Transverse colon (tissue), 4 donors: ENCODE measurements around the gene PANK4. TPM values are rescaled to one million over a fixed set of nuclear protein-coding genes. Genes with fewer than 3 reads are reported as not detected.

ENCODE experiments used
- DNase-seq: peaks from one replicate; pipeline ENCODE4 v3.0.0-alpha.2; 2019
- H3K27ac ChIP-seq, 4 donors: fragments of 200-600 bp; sonication (generic); 2 replicates each; pipeline ENCODE4 v1.5.1; 2016 to 2018; ENCODE audit warnings: inconsistent platforms in 4 of 4
- H3K27me3 ChIP-seq: fragments of 200-600 bp; sonication (generic); 2 replicates; pipeline ENCODE4 v1.5.1; 2017; ENCODE audit warnings: inconsistent platforms
- H3K36me3 ChIP-seq, 4 donors: fragments of 200-600 bp; sonication (generic); 2 replicates each; pipeline ENCODE4 v1.5.1; 2017 to 2019; ENCODE audit warnings: inconsistent platforms in 4 of 4
- H3K4me1 ChIP-seq, 4 donors: fragments of 200-600 bp; sonication (generic); 2 replicates each; pipeline ENCODE4 v1.5.1; 2017 to 2020; ENCODE audit warnings: inconsistent platforms in 4 of 4
- H3K4me3 ChIP-seq, 4 donors: fragments of 200-600 bp; sonication (generic); 1 replicate in 1 of 4; 2 replicates in 3 of 4; pipeline versions ENCODE4 v1.5.1 to v1.6.1; 2017 to 2019; ENCODE audit warnings: inconsistent platforms in 4 of 4
- H3K9me3 ChIP-seq, 2 donors: fragments of 200-600 bp; sonication (generic); 2 replicates each; pipeline ENCODE4 v1.5.1; 2017 to 2019; ENCODE audit warnings: inconsistent platforms in 2 of 2
- CTCF ChIP-seq, 5 experiments: fragments of 200-600 bp in 3 of 5; fragments of 450-650 bp in 2 of 5; sonication (generic) in 3 of 5; IDR thresholded peaks; 1 replicate in 2 of 5; 2 replicates in 3 of 5; pipeline ENCODE4 v1.5.1; 2016 to 2017; ENCODE audit warnings: antibody characterized with exemption in 5 of 5, inconsistent platforms in 3 of 5, mild to moderate bottlenecking in 2 of 5, moderate library complexity in 1 of 5
- EP300 ChIP-seq: sonication (generic); formaldehyde crosslinking; IDR thresholded peaks from one replicate; pipeline ENCODE4 v1.6.1; 2017; ENCODE audit warnings: antibody characterized with exemption, low read depth
- POLR2A ChIP-seq: fragments of 450-650 bp; IDR thresholded peaks from one replicate; pipeline ENCODE4 v1.6.1; 2016; ENCODE audit warnings: antibody characterized with exemption, mild to moderate bottlenecking, moderate library complexity
- POLR2AphosphoS5 ChIP-seq, 3 donors: sonication (generic); formaldehyde crosslinking; IDR thresholded peaks; one replicate each; pipeline ENCODE4 v1.6.1; 2016; ENCODE audit warnings: antibody characterized with exemption in 3 of 3
- WGBS, 2 donors: methylation state at CpG; one replicate each; pipeline ENCODE4 v1.1.5; 2018; ENCODE audit warnings: low coverage in 1 of 2; 5-methylcytosine and 5-hydroxymethylcytosine counted together
- in situ Hi-C, 4 donors: fragments of 200-750 bp; cut with MboI; loops; one replicate each; pipeline versions ENCODE4 v1.15.0 to v1.15.1; 2017; ENCODE audit warnings: low sequenced_read_pairs in 3 of 4, low pct_ligation_motif_present in 1 of 4, low pct_unique_long_range_greater_than_20kb in 1 of 4
- intact Hi-C: fragments of 100-400 bp; cut with DNase I; formaldehyde crosslinking; loops from one replicate; pipeline ENCODE4 v1.15.1; 2023; ENCODE audit warnings: low total_unique reads
- total RNA-seq, 4 donors: library from RNA; depleted of rRNA; stranded (reverse); fragments of >200 nt; gene quantifications; one replicate each; pipeline ENCODE4 v1.1.0, GENCODE V29; 2016

Gene PANK4
- total RNA-seq, 4 donors from 2014 or later: 41.1 to 58.3 (median 47.3) TPM

DNA sequence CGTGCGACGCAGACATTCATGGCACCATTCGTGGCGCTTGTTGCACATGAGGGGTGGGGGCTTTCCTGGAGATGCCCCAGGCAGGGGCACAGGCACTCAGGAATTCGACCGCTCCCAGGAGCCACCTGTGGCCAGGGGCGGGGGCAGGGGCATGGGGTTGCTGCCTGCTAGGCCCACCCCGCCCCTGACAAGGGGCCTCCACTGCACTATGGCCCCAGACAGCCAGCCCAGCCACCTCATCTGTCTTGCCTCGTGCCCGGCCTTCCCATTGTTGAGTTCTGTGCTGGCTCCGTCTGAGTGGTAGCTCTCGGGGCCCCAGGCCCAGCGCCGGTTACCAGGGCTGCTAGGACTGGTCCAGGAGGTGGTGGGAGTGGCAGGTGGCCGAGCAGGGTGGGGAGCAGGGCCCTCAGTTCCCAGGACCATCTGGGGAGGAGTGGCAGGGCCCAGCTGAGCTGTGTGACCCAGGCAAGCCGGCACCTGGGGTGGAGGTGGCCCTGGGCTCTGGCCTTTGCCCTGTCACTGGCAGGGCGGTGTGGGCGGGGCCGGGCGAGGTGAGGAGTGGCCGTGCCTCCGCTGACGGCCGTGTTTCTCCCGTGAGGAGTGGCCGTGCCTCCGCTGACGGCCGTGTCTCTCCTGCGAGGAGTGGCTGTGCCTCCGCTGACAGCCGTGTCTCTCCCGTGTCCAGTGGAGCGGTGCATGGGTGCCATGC, 48.5 kb downstream of the PANK4 start:
- no peak overlapping the region for H3K4me3 ChIP-seq
- WGBS, 2 donors: 55 to 69% methylated on average over 7 to 32 of the region's 35 CpGs
- no peaks in the 10 kb centered on the region for H3K9me3 ChIP-seq
- no peak overlapping the region for H3K27ac ChIP-seq
- TF ChIP-seq POLR2AphosphoS5 (IDR thresholded peaks at IDR 0.05) (peak in 1 of 3 donors; percentile 30), EP300 (no peak)
- peak; percentile 84 for DNase-seq
- intact Hi-C loops: loop anchor here (5.0 kb wide), 1 partner anchor 64 kb away; no protein-coding TSS in a partner anchor
- in situ Hi-C loops: no loop called here
- no peaks in the 10 kb centered on the region for H3K27me3 ChIP-seq
- H3K36me3 ChIP-seq: no peaks in the 10 kb centered on the region
- H3K4me1 ChIP-seq: peaks cover 0 to 11% (median 9%) of the 10 kb centered on the region in 4 donors

- H3K36me3 ChIP-seq: no peaks in the 10 kb centered on the region
- H3K27ac ChIP-seq: no peak overlapping the region
- no peak for DNase-seq
- in situ Hi-C loops (no loop called here), intact Hi-C loops (loop anchor here (5.0 kb wide), 1 partner anchor 65 kb away; no protein-coding TSS in a partner anchor)
- H3K9me3 ChIP-seq: no peaks in the 10 kb centered on the region
- no peaks in the 10 kb centered on the region for H3K27me3 ChIP-seq
- H3K4me3 ChIP-seq: no peak overlapping the region
- WGBS, 2 donors: 70 to 87% methylated on average over 6 to 12 of the region's 12 CpGs
- no peak for TF ChIP-seq CTCF (IDR thresholded peaks at IDR 0.05)
- no peak for TF ChIP-seq EP300
- TF ChIP-seq POLR2AphosphoS5 (IDR thresholded peaks at IDR 0.05): no peak
- no peak for TF ChIP-seq POLR2A
- H3K4me1 ChIP-seq: peaks cover 0 to 11% (median 9%) of the 10 kb centered on the region in 4 donors
These were observed 49.1 kb downstream of the PANK4 start for GRCh38 chr1:2477309-2477708.

- in situ Hi-C loops: no loop called here
- TF ChIP-seq POLR2AphosphoS5 (IDR thresholded peaks at IDR 0.05): no peak
- no peak for TF ChIP-seq CTCF (IDR thresholded peaks at IDR 0.05)
- no peak for TF ChIP-seq EP300
- no peak for TF ChIP-seq POLR2A
- 82% methylated on average over 27 of the region's 34 CpGs; no CpG with 5 or more reads in 1 of the 2 donors for WGBS, 2 donors
- Histone ChIP-seq H3K9me3 (no peaks in the 10 kb centered on the region), H3K36me3 (no peaks in the 10 kb centered on the region), H3K27ac (no peak within 1 kb of the TSS), H3K27me3 (no peaks in the 10 kb centered on the region), H3K4me1 (peaks cover 0 to 11% (median 9%) of the 10 kb centered on the region in 4 donors), H3K4me3 (no peak within 1 kb of the TSS)
- DNase-seq: no peak
- intact Hi-C loops: loop anchor here (5.0 kb wide), 1 partner anchor 66 kb away; no protein-coding TSS in a partner anchor
These were observed 50.1 kb downstream of the PANK4 start, which contains the start of gene PLCH2 for GRCh38 chr1:2476061-2476999. TSS of gene PLCH2 (plus strand) at chr1:2476289. CDS start at chr1:2476589, 300 bp downstream.

DNA sequence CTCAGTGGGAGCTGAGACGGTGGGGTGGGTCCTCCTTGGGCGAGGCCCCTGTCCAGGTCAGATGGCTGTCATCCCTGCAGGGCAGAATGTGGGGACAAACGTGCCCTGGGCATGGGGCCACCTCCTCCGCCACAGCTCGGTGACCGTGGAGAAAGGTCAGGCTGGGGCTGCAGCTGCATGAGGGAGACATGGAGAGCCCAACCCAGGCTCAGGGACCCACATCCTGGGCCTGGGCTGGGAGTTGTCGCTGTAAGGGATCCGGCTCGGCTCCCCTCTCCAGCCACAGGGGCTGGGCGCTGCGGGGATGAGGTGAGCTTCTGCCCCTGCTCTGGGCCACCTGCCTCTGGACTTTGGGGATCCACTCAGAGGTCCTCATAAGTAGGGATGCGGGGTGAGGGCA, 50.8 kb downstream of the PANK4 start:
- 79% methylated on average over 12 of the region's 12 CpGs; no CpG with 5 or more reads in 1 of the 2 donors for WGBS, 2 donors
- peaks cover 0 to 11% (median 9%) of the 10 kb centered on the region in 4 donors for H3K4me1 ChIP-seq
- DNase-seq: no peak
- TF ChIP-seq EP300 (no peak), POLR2A (no peak), POLR2AphosphoS5 (IDR thresholded peaks at IDR 0.05) (no peak)
- peaks cover 2% of the 10 kb centered on the region for H3K27me3 ChIP-seq
- in situ Hi-C loops (no loop called here), intact Hi-C loops (loop anchor here (5.0 kb wide), 1 partner anchor 67 kb away; no protein-coding TSS in a partner anchor)
- H3K36me3 ChIP-seq: no peaks in the 10 kb centered on the region
- H3K27ac ChIP-seq: no peak overlapping the region
- H3K9me3 ChIP-seq: no peaks in the 10 kb centered on the region
- no peak overlapping the region for H3K4me3 ChIP-seq
